T47D (cell line): ENCODE measurements around the gene CCDC9B.

Experiments
- DNase-seq, 2 experiments: peaks; one replicate each; pipeline versions ENCODE4 v3.0.0 to v3.0.0-alpha.2; 2011 to 2012; ENCODE audit warnings: low read depth in 1 of 2, low spot score in 1 of 2
- JUND ChIP-seq: IDR thresholded peaks from 2 replicates; pipeline ENCODE4 v1.6.1; 2012; ENCODE audit warnings: low read depth
- in situ Hi-C: cut with HindIII; loops from 2 replicates; pipeline ENCODE4 v1.10.0; 2016; ENCODE audit warnings: low sequenced_read_pairs, low pct_unique_long_range_greater_than_20kb

CCDC9B gene

DNA sequence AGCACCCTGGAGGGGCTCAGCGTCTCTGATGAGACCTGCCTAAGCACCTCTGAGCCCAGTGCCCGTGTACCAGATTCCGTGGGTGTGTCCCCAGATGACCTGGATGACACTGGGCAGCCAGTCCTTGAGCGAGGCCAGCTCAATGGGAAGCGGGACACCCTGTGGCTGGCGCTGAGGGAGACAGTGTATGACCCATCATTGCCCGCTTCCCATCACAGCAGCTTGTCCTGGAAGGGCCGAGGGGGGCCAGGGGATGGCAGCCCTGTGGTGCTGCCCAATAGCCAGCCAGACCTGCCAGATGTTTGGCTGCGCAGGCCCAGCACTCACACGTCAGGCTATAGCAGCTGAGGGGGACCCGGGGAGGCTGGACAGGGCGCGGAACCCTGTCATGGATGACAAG, 29.2 kb upstream of the CCDC9B start:
- in situ Hi-C loops, result no loop called here
- DNase-seq, result no peak

DNA sequence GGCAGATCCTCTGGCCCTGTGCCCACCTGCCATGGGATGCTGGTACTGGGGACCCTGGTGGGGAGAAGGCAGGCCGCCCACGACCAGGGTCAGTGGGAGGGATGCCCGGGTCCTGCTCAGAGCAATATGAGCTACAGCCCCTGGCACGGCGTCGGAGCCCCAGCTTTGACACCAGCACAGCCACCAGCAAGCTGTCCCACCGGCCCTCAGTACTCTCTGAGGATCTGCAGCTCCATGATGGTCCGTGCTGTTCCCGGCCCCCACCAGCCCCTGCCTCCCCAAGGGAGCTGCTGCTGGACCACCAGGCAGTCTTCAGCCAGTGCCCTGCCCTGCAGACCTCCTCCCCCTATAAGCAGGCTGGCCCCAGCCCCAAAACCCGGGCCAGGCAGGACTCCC, 28.7 kb upstream of the CCDC9B start:
- DNase-seq, result no peak
- no peak for TF ChIP-seq JUND
- in situ Hi-C loops, result no loop called here

More for the DNA sequence above, 29.2 kb upstream of the CCDC9B start:
- TF ChIP-seq JUND, result no peak

DNA sequence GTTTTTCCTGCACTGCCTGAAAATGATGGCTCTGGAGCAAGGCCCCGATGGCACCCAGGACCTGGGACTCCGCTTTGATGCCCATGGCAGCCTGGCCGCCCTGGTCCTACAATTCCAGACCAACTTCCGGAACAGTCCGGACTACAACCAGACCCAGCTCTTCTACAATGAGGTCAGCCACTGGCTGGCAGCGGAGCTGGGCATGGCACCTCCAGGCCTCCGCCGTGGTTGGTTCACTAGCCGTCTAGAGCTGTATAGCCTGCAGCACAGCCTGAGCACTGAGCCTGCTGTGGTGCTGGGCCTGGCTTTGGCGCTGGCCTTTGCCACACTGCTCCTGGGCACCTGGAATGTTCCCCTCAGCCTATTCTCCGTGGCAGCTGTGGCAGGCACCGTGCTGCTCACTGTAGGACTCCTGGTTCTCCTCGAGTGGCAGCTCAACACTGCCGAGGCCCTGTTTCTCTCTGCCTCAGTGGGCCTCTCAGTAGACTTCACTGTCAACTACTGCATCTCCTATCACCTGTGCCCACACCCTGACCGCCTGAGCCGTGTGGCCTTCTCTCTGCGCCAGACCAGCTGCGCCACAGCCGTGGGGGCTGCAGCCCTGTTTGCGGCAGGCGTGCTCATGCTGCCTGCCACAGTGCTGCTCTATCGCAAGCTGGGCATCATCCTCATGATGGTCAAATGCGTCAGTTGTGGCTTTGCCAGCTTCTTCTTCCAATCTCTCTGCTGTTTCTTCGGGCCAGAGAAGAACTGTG, 28.2 kb upstream of the CCDC9B start:
- in situ Hi-C loops, result no loop called here
- no peak for DNase-seq
- TF ChIP-seq JUND, result no peak

- no peak for TF ChIP-seq JUND
- in situ Hi-C loops, result no loop called here
- DNase-seq, result no peak
These were observed 27.2 kb upstream of the CCDC9B start for GRCh38 chr15:40367686-40368611.

- in situ Hi-C loops, result no loop called here
- TF ChIP-seq JUND, result no peak
- no peak for DNase-seq
These were observed 26.6 kb upstream of the CCDC9B start for GRCh38 chr15:40367371-40367685.

- in situ Hi-C loops, result no loop called here
- DNase-seq, result no peak
- no peak for TF ChIP-seq JUND
These were observed 26.0 kb upstream of the CCDC9B start for GRCh38 chr15:40366457-40367370.

- TF ChIP-seq JUND, result no peak
- DNase-seq, result no peak
- in situ Hi-C loops, result no loop called here
These were observed 25.1 kb upstream of the CCDC9B start for GRCh38 chr15:40365624-40366456.

DNA sequence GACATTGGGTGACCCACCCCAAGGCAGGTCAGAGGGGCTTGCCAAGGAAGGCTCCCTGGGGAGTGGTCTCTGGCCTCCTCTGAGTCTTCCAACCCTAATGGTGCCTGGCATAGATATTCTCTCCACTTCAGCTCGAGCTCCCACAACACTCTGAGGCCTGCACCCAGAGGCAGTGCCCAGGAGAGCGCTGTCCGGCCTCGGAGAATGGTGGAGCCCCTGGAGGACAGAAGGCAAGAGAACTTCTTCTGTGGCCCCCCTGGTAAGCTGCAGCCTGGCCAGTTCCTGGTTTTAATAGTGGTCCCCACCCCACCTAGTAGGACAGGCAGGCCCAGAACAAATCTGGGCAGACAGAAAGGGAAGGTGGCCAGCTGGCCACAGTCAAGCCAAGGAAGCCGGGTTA, 24.3 kb upstream of the CCDC9B start:
- no peak for DNase-seq
- in situ Hi-C loops, result no loop called here
- TF ChIP-seq JUND, result no peak

- no peak for DNase-seq
- in situ Hi-C loops, result no loop called here
- no peak for TF ChIP-seq JUND
These were observed 23.5 kb upstream of the CCDC9B start for GRCh38 chr15:40364251-40364650.

GRCh38 chr15:40363611-40364010, 22.9 kb upstream of the CCDC9B start:
- DNase-seq, result no peak
- in situ Hi-C loops, result no loop called here
- TF ChIP-seq JUND, result no peak

DNA sequence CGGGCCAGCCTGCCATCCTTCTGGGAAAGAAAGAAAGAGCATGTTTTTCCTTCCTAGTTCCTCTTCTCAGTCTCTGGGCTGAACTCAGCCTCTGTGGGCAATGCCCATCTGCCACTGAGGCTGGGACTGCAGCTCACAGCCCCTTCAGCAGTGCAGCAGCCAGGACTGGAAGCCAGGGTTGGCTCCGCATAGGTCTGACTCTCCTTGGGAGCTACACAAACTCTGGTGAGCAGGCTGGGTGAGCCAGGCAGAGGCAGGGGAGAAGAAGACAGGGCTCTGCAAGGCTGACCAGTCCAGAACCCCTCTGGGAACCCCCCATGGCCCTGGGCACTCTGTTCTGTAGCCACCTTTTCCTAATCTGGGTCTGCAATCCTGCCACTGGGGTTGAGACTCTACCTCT, 20.9 kb upstream of the CCDC9B start:
- in situ Hi-C loops, result no loop called here
- DNase-seq, result no peak
- TF ChIP-seq JUND, result no peak

GRCh38 chr15:40360015-40360414, 19.3 kb upstream of the CCDC9B start:
- TF ChIP-seq JUND, result no peak
- no peak for DNase-seq
- in situ Hi-C loops, result no loop called here
